ENCODE results near the gene GNAZ. TPM values are rescaled to one million over a fixed set of nuclear protein-coding genes. Genes with fewer than 3 reads are reported as not detected.

The GNAZ gene
- total and polyA plus RNA-seq, 2 of the 8 experiments (the other 6 are each of a cell fraction or from before 2014, with no cell fraction given) = 6.6 to 9.6 TPM

- H2BK5ac ChIP-seq (ENCODE audit: low read depth, low read length) = no peak overlapping the region
- H2BK15ac ChIP-seq (ENCODE audit: low read length) = no peak overlapping the region
- no peak overlapping the region for H4K91ac ChIP-seq (replicated peaks; ENCODE audit: insufficient read length, low read length)
- H3K4me1 ChIP-seq (replicated peaks in 1 of 4; ENCODE audit: control insufficient read depth in 3 of 4, insufficient read depth in 4 of 4, low read length in 3 of 4) = peaks cover 0 to 6% (median 1%) of the 10 kb centered on the region in 4 experiments; a peak in 2 of 7 replicates
- H4K20me1 ChIP-seq (replicated peaks in 1 of 2; ENCODE audit: control insufficient read depth in 1 of 2, insufficient read depth in 2 of 2, low read length in 2 of 2) = no peaks in the 10 kb centered on the region
- H3K9me3 ChIP-seq (ENCODE audit: insufficient read depth in 2 of 2, low read depth in 1 of 2, low read length in 1 of 2) = no peaks in the 10 kb centered on the region
- ChIA-PET CTCF (ENCODE audit: partially characterized antibody) (interaction anchor here (0.6 to 24.3 kb wide), 7 partner anchors 13 to 671 kb away, joined by 3 to 384 read pairs (median 4); no protein-coding TSS in a partner anchor), POLR2A (ENCODE audit: partially characterized antibody) (no interaction called here)
- peaks cover 0 to 5% (median 0%) of the 10 kb centered on the region in 4 experiments; a peak in 1 of 7 replicates for H3K27me3 ChIP-seq (replicated peaks in 1 of 4; ENCODE audit: control insufficient read depth in 3 of 4, extremely low read depth in 1 of 4, insufficient read depth in 3 of 4, low read length in 3 of 4)
- no peak overlapping the region for H2BK20ac ChIP-seq (ENCODE audit: low read length)
- H4K5ac ChIP-seq (ENCODE audit: insufficient read length, low read depth, low read length) = no peak overlapping the region
- peak overlapping the region; percentile 40; the same call in 1 of the 2 replicates for H2AK5ac ChIP-seq (ENCODE audit: low read depth, low read length)
- H3K36me3 ChIP-seq (ENCODE audit: control insufficient read depth in 2 of 4, insufficient read depth in 4 of 4, low read length in 3 of 4) = no peaks in the 10 kb centered on the region
- H3K27ac ChIP-seq (ENCODE audit: low read depth, low read length) = no peak overlapping the region
- no peak overlapping the region for H2BK120ac ChIP-seq (replicated peaks; ENCODE audit: low read depth, low read length)
- H3K4me3 ChIP-seq (ENCODE audit: extremely low read depth in 1 of 4, insufficient read depth in 2 of 4, low read depth in 3 of 4, low read length in 4 of 4) = no peak overlapping the region
- no peak overlapping the region for H3K4ac ChIP-seq (replicated peaks; ENCODE audit: insufficient read length, low read depth, low read length)
- H4K8ac ChIP-seq (ENCODE audit: extremely low read depth, insufficient read depth, low read length) = no peak overlapping the region
- FAIRE-seq (no peak), DNase-seq (ENCODE audit: low read depth in 1 of 2, low spot score in 2 of 2) (no peak)
- WGBS, 2 experiments (ENCODE audit: extremely low coverage in 1 of 2, insufficient coverage in 1 of 2, insufficient read length in 1 of 2, insufficient replicate concordance in 2 of 2, low coverage in 1 of 2, low lambda C conversion rate in 2 of 2, missing lambda C conversion rate in 1 of 2) = 93% methylated on average over 10 of the region's 10 CpGs; no CpG with 5 or more reads in 1 of the 2 experiments
- H3K14ac ChIP-seq (ENCODE audit: insufficient read length) = no peak overlapping the region
- no peaks in the 10 kb centered on the region for H3K79me1 ChIP-seq (ENCODE audit: low read depth, low read length)
- no peaks in the 10 kb centered on the region for H3K79me2 ChIP-seq (ENCODE audit: control insufficient read depth in 1 of 2, insufficient read depth in 2 of 2, low read length in 2 of 2)
- no peak overlapping the region for H3K9ac ChIP-seq (replicated peaks in 1 of 4; ENCODE audit: extremely low read depth in 1 of 4, low read depth in 3 of 4, low read length in 3 of 4)
- H3K23ac ChIP-seq (ENCODE audit: insufficient read length) = no peak overlapping the region
- no peak overlapping the region for H2AFZ ChIP-seq (ENCODE audit: low read length)
- peak overlapping the region; percentile 75; the same call in 1 of the 2 replicates for H2BK12ac ChIP-seq (ENCODE audit: low read depth, low read length)
- no peak overlapping the region for H3K4me2 ChIP-seq (ENCODE audit: insufficient read depth in 1 of 2, low read depth in 2 of 2, low read length in 2 of 2)
- H3K23me2 ChIP-seq (ENCODE audit: low read depth, low read length) = no peaks in the 10 kb centered on the region
- H3K56ac ChIP-seq (replicated peaks; ENCODE audit: insufficient read length, low read depth, low read length) = no peak overlapping the region
- H3K18ac ChIP-seq (ENCODE audit: extremely low read depth, low read length) = no peak overlapping the region; the same call in 1 of the 2 replicates
- TF ChIP-seq JUN (IDR thresholded peaks at IDR 0.05; ENCODE audit: low read depth, low read length) (no peak), BRCA1 (IDR thresholded peaks at IDR 0.05; ENCODE audit: low read depth, low read length) (no peak), RNF2 (IDR thresholded peaks at IDR 0.05; ENCODE audit: borderline replicate concordance, low read depth, low read length, missing control alignments, poor library complexity, severe bottlenecking) (no peak), GTF2F1 (IDR thresholded peaks at IDR 0.05; ENCODE audit: borderline replicate concordance, low read depth, low read length) (no peak), SIN3A (conservative IDR thresholded peaks at IDR 0.05 in 1 of 2, IDR thresholded peaks at IDR 0.05 in 1 of 2; ENCODE audit: low read depth in 1 of 2, low read length in 2 of 2) (no peak), MAFK (IDR thresholded peaks at IDR 0.05; ENCODE audit: low read depth, low read length) (no peak), KDM4A (IDR thresholded peaks at IDR 0.05; ENCODE audit: low read depth, low read length, severe bottlenecking) (no peak), HDAC6 (IDR thresholded peaks at IDR 0.05; ENCODE audit: low read depth, low read length) (no peak), TAF1 (IDR thresholded peaks at IDR 0.05; ENCODE audit: low read depth, low read length) (no peak), NANOG (IDR thresholded peaks at IDR 0.05; ENCODE audit: insufficient read depth, low read depth, low read length, poor library complexity, severe bottlenecking) (no peak), HDAC2 (IDR thresholded peaks at IDR 0.05; ENCODE audit: borderline replicate concordance in 1 of 2, low read depth in 2 of 2, low read length in 2 of 2) (no peak), FOSL1 (IDR thresholded peaks at IDR 0.05; ENCODE audit: insufficient read depth, low read depth, low read length) (no peak), TCF12 (IDR thresholded peaks at IDR 0.05; ENCODE audit: low read depth, low read length) (no peak)
These were observed 63.6 kb downstream of the GNAZ start for GRCh38 chr22:23133922-23134321.
